H1 (cell line): Measurements from ENCODE around the gene RCAN3. TPM values are rescaled to one million over a fixed set of nuclear protein-coding genes. Genes with fewer than 3 reads are reported as not detected.

Experiments
- ATF3 ChIP-seq: IDR thresholded peaks from 2 replicates; pipeline ENCODE4 v1.6.1; 2011; ENCODE audit warnings: low read depth, mild to moderate bottlenecking, low read length; ENCODE audit not compliant: insufficient read depth
- HDAC2 ChIP-seq, 2 experiments: fragments of 300-600 bp in 1 of 2; sonication (generic) in 1 of 2; IDR thresholded peaks; 2 replicates each; pipeline ENCODE4 v1.6.1; 2011 to 2012; ENCODE audit warnings: low read depth in 2 of 2, low read length in 2 of 2, mild to moderate bottlenecking in 2 of 2, moderate library complexity in 2 of 2, borderline replicate concordance in 1 of 2, inconsistent platforms in 1 of 2
- MAX ChIP-seq: IDR thresholded peaks from 2 replicates; pipeline ENCODE4 v1.6.1; 2012; ENCODE audit warnings: inconsistent platforms
- polyA plus RNA-seq, 7 experiments: library from polyadenylated mRNA; depleted of rRNA in 3 of 7; stranded (reverse) in 5 of 7; unstranded in 2 of 7; fragments of >200 nt in 5 of 7; fragments of 200-250 nt in 2 of 7; gene quantifications; 1 replicate in 5 of 7; 2 replicates in 1 of 7; 4 replicates in 1 of 7; pipeline versions ENCODE4 v1.2.1 to v1.2.3, GENCODE V29; 2011 to 2013; ENCODE audit warnings: missing spikeins in 2 of 7, mixed read lengths in 2 of 7
- total RNA-seq: library from RNA; stranded (reverse); fragmentation: NEBNext Ultra II Directional; extraction: Animal tissue kit (Norgen Biotek cat#: 25700); gene quantifications from 2 replicates; pipeline ENCODE4 v1.2.1, GENCODE V29; 2021

RCAN3 gene
- total and polyA plus RNA-seq, 2 of the 8 experiments (the other 6 are each of a cell fraction or from before 2014, with no cell fraction given) = 5.6 to 16.6 TPM

- TF ChIP-seq ATF3 (no peak), HDAC2 (IDR thresholded peaks at IDR 0.05; ENCODE audit: borderline replicate concordance in 1 of 2, low read depth in 2 of 2, low read length in 2 of 2) (no peak), MAX (no peak)
Observed at GRCh38 chr1:24486331-24487065, 16.1 kb upstream of the RCAN3 start (continued).
